Measurements from ENCODE around the gene DHX16.
A peak's percentile ranks its signal among the peaks of the same experiment; 100 is the strongest.

The DHX16 gene

DNA sequence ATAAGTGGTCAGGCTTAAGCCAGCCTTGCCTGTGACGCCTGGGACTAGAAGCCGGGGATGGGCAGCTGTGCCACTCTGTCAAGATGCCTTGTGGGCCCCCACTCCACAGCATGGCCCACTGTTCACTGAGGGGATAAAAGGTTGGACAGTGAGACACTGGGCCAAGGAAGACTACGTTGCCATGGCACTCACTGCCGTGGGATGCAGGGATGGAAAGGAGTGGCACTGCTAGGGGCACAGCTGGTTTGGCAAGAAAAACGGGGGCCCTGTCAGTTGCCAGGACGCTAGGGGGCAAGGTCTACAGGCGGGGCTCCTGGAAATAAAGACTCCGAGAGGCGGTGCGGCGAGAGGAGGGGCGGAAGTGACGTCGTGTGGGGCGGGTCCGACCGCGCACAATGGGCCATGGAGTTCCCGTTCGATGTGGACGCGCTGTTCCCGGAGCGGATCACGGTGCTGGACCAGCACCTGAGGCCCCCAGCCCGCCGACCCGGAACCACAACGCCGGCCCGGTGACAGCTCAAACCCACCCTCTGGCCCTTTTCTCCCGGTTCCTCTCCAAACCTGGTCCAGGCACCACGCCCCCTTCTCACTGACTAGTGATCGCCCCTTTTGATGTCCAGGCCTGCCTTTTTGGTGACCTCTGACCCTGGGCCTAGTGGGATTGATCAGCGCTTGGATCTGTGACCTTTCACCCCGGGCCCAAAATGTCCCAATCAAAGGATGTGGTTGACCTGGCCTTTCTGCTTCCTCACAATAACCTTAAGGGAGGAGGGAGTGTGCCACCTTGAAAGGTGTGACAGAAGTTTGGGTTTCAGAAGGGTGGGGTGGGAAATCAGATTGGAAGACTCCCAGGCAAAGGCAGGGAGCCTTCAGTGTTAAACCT is 46.1 kb downstream of the DHX16 start, which contains the start of gene ATAT1:
Gene ATAT1, plus strand, starts transcription at position 391 of the 883 bp plus-strand sequence.
- peak; percentile 95 for DNase-seq (ENCODE audit: low spot score)

DNA sequence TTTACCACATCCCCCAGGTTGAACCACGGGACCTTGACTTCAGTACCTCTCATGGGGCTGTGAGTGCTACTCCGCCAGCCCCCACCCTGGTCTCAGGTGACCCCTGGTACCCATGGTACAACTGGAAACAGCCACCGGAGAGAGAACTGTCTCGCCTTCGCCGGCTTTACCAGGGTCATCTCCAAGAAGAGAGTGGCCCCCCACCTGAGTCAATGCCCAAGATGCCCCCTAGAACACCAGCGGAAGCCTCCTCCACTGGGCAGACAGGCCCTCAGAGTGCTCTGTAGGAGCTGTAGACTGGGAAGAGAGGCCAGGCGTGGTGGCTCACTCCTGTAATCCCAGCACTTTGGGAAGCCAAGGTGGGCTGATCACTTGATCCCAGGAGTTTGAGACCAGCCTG is 47.3 kb downstream of the DHX16 start:
- no peak for DNase-seq (ENCODE audit: low spot score)

DNA sequence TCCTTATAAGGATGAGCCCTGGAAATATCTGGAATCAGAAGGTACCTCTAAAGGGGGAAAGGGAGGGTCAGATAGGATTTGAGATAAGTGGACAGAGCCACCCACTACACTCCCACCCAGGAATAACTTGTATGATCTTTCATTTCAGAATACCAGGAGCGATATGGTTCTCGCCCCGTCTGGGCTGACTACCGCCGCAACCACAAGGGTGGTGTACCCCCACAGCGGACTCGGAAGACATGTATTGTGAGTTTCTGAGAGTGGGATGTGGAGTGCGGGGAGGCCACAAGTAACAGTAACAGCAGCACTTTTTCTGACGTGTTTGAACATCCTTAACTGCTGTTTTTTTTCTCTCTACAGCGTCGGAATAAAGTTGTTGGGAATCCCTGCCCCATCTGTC is 53.2 kb downstream of the DHX16 start:
- DNase-seq (ENCODE audit: low spot score), result no peak

DNA sequence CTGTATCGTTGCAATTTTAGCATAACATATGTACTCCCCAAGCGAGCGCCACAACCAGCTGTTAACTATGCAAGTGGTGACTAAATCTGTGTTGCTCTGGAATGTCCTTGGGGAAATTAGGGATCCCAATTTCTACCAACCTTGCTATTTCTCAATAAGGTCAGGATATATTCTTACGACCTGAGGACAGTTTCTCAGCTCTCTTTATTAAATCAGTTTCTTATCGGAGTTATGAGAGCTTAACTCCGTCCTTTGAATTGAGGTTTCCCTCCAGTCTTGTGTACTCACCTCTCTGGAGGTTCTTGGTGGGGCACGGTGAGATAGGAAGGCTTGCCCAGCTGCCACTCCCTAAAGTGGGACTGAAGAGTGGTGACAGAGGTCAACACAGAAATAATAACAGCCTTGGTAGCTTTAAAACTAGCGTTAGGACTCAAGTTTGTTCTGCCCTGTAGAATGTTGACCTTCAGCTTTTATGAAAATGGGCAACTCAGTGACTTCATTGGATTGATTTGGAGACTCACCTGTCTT is 54.5 kb downstream of the DHX16 start:
- DNase-seq (ENCODE audit: low spot score), result no peak

DNA sequence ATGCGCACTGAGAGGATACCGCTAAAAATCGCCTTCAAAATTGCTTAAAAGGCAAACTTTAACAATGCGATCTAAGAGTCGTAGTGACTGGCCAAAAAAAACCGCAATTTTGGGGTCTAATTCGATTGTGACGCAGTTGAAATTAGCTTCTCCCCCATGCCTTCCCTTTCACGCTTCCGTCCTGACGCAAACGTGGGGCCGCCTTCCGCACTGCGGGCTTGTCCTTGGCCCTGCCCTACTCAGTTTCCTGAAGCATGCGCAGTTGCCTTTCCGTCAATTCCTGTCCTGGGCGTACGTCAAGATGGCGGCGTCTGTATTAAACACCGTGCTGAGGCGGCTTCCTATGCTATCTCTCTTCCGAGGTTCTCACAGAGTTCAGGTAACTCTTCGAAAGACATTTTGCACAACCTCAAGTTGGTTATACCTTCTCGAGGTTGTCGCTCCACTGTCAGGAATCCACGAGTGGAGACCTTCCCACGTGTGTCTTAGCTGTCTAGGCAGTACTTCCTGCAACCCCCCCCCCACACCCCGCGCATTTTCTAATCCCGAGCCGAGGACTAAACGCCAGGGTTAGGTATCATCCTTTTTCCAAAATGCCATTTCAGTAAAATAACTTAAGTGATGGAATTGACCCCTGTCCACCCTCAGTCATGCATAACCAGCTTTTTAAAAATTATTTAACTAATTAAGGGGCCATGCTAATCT is 55.1 kb downstream of the DHX16 start, which contains the start of gene MRPS18B:
Gene MRPS18B, plus strand, starts transcription at position 276 of the 705 bp plus-strand sequence. Its CDS starts 26 bp downstream, at position 302.
- DNase-seq (ENCODE audit: low spot score), result peak; percentile 96

DNA sequence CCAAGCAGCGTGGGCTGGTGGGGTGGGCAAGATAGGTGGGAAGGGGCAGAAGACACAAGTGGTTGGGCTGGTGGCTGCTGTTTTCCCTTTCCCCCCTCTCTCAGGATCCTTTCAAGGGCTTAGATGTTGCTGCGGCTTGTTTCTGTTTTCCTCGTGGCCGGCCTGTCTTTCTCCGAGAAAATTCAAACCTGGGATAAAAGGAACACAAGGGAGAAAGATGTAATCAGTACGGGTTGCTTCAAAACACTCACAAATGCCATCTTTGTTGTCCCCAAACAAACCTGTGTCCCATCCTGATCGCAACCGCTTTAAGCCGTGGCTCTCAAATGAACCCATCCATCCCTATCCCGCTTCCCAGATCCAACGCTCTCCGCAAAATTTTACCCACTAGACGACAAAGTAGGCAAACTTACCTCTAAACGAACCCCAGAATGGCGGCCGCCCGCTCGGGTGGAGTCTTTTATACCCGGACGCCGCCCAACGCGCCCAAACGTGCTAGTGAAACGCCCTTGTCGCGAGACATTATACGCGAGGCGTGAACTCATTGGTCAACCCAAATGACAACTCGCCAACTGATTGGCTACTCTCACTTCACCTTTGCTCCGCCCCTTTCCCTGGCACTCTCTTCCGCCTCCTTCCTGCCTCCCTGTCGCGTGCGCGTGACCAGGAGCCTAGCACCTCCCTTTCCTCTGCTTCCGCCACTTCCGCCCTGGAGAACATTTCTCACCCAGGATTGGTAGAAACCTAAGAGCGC is 55.8 kb downstream of the DHX16 start, which contains the start of gene PPP1R10:
Gene PPP1R10, minus strand, starts transcription at position 433 of the 754 bp plus-strand sequence. CDS start 7,299 bp downstream, outside the sequence.
- DNase-seq (ENCODE audit: low spot score), result peak; percentile 95

DNA sequence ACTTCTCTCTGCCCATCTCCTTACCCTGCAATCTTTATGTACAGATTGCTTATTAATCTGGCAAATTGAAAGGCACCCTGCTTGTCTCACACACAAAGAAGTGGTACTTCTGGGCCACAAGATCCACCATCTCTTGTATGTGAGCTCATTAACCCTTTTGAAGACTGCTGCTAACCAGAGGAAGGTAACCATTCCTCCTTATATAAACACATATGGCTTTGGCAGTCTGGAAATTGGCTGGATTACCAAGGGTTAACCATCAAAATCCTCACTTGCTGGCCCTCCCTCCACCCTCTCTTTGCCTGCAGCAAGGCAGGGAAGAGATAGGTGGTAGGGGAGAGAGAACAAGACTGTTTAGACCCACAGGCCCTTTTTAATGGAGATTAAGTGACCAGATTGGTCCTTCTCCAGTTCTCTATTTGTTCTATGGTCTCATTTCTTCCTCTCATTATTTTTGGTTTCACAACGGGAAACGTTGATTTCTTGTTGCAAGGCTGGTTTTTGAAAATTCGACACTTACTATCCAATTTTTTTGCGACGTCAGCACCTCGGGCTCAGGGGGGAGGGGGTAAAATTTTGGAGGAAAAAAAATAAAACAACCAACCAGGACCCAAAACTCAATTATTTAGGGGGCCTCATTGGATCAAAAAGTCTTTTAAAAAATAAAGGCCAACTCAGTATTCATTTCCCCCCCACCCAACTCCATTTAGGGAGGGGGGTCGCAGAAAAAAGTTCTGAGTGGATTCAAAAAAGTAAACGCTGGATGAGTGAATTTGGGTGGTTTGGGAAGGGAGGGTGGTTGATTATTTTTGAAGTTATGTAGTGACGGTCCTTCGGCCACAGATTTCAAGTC is 56.6 kb downstream of the DHX16 start:
- DNase-seq (ENCODE audit: low spot score), result no peak

DNA sequence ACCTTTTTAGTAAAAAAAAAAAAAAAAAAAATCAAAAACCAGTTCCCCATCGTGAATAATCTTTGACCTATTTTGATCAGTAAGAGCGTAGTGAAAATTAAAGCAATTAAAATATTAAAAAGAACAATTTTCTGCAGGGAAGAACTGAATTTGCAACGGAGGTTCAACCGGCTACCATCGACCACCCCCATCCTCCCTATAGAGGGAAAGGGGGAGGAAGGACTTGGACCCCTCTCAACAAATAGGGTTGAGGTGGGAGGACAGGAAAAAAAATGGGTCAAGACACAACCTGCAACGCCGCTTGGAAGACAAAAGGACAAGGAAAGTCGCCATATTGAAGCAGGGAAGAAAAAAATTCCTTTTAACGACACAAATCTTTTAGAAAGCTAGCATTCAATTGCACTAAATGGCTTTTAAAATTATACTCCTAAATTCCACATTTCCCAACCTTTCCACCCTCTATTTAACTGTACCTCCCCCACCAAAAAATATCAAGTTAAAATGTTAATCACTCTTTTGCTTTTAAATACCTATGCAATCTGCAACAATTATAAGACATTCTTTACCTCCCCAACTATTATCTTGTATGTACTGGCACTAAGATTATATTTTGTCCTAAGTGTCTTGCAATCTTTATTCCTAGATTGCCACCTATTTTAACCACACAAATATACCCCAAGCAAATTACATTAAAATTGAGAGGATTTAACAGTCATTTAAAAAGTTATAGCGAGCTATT is 57.4 kb downstream of the DHX16 start:
- DNase-seq (ENCODE audit: low spot score), result no peak

DNA sequence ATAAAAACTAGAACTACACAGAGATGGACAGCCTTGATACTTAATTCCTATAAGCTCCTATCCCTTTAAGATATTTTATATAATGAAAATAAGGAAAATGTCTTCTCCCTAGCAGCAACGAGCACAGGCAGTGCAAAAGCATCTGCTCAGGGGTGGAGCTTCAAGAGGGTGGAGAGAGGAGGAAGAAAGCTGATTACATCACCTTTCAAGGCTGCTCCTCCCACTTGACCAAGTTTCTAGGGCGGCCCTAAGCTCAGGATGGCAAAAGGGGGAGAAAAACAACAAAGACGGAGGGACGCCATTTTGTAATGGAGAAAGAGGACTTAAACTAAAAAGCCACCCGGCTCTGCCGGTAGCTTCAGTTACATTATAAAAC is 58.0 kb downstream of the DHX16 start:
- peak; percentile 91 for DNase-seq (ENCODE audit: low spot score)

DNA sequence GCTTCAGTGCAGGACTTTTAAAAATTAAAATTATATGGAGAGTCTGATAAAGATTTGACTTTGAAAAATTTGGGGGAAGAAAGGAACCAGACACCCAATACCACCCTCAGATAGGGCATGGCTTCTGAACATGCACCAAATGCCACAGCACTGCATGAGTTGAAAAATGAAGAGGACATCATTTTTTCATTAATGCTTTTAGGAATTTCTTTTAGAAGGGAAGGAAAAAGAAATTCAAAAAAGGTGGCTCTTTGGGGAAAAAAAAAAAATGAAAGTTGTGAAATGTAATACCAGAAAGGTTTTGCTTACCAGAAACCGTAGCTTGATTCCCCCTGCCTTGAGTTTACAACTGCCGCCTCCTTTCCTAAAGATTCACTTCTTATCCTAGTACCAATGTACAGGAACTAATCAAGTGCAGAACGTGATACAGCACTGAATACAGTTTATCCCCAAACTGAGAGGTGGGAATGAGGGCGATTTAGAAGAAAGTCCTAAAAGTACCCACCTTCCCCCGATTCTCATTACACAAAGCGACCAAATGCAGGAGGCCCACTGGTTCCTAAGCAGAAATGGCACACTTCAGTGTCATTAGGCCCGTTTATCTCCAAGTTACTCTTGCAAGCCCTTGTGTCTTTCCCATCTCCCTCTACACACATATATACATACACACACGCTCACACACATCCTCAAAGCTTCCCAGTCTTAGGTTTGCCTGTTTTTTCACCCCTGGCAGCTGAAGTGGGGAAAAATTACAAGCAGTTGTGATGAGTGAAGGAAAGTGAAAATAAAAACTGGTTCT is 58.6 kb downstream of the DHX16 start:
- DNase-seq (ENCODE audit: low spot score), result no peak

DNA sequence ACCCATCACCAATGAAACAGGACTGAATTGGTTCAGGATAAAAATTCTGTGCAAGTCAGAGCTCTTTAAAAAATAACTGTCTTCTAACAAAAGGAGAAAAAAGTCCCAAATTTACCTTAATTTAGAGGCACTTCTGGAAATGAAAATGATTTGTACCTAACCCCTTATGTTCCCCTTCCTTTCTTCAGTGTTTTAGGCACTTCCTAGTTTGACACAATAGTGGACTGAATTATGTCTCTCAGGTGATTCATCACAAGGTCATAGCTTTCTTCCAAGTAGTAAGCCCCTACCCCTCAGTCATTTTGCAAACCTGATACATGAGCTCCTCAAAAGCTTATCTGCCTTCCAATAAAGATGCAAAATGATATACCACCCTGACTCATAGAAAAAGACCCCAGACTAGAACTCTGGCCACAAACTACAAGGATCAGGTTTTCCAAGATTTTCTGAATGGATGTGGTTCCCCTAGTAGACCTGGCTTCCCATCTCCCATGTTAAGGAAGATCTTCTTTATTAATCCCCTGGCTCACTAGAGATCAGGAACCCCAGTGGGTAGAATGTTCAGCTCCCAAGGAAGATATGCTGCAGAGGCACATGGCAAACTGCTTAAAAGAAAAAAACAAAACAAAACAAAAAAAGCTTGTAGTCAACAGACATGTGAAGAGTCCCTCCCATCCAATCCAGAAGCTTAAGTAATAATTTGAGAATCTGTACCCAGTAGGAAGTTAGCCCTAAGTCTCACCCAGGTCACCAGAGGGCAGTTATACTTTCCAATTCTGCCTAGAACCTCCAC is 59.4 kb downstream of the DHX16 start:
- DNase-seq (ENCODE audit: low spot score), result no peak

DNA sequence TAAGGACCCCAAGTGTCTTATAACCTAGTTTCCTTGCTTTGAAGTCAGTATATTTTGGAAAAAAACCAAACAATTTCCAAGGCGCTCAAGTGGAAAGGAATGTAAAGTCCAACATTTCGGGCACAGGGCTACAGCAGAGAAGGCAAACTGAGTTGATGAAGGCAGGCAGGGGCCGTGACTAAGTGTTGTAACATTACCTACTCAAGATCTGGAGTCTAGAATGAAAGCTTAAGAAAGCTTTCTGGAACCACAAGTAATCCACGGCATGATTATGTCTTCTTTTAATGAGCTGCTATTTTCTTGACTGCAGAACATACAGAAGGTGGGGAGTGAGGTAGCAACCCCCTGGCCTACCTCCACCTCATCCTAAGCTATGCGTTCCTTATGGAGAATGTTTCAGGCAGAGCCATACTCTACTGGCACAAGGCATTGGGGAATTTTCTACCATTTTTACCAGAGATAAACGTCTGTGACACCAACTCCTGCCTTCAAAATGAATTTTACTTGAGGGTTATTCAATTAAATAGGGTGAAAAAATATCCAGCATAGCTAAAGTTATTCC is 60.0 kb downstream of the DHX16 start:
- no peak for DNase-seq (ENCODE audit: low spot score)

DNA sequence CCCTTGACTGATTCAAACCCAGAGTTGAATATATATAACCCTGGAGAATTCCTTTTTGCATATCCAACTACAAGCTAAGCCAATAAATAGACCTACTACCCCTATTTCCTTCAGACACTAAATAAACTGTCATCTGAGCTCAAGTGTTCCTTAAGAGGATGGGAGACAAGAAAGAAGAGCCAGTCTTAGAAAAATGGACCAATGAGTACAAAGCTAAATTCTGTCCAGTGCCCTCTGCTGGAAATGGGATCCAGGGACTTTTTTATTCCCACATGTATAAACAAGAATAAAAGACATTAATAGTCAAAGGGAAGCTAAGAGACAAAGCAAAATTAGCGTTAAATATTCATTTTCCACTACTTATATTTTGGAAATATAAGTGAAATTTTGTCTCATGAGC is 60.6 kb downstream of the DHX16 start:
- DNase-seq (ENCODE audit: low spot score), result no peak

DNA sequence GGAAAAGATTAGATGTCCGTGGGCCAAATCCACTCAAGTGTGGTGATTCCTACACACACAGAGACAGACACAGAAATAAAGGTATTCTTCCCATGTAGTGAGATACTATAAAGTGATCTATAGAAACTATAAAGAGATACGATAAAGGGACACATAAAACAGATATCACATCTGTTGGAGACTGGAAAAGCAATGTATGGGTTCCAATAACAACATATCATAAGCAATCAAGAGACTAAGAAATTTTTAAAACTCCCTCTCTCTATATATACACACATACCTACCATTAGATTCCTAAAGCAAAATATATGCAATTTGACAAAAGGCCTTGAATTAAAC is 61.0 kb downstream of the DHX16 start:
- DNase-seq (ENCODE audit: low spot score), result no peak

DNA sequence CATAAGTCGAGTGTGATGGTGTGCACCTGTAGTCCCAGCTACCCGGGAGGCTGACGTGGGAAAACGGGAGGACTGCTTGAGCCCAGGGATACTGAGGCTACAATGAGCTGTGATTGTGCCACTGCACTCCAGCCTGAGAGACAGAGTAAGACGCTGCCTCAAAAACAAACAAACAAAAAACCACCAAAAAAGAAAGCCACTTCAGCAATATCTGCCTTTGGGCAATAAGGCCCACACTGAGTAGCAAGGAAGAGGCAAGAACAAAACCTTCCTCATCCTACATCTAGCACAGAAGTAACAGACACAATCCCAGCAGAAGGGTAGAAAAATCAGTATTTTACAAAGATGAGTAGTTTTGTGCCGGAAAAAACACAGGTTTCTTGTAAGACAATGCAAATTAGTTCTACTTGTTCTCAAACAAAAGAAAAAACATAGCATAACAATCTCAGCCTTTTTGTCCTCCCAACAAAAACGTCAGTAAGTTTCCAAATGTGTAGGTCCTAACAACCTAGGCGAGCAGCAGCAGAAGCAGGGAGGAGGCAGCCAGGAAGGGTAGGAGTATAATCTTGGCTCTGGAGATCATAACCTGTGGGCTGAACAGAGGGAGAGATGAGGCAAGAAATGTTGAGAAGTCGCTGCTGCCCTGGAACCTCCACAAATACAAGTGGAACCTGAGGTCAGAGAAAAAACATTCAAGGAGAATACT is 61.5 kb downstream of the DHX16 start:
- DNase-seq (ENCODE audit: low spot score), result no peak

DNA sequence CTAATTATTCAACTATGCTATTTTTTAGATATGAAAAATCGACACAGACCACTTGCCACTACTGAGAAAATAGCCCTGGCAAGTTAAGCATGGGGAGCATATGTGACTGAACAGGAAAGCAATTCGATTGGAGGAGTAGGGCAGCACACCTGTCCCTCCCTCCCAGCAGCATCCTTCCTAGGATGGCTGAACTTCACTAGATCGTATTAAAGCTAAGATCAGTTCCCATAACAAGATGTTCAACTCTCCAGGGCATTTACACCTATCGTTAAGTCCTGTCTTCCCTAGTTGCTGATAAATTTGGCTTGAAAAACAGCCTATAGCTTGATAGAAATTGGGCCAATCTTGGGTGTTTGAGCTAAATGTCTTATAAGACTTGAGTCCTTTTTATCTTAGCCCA is 62.7 kb downstream of the DHX16 start:
- no peak for DNase-seq (ENCODE audit: low spot score)

DNA sequence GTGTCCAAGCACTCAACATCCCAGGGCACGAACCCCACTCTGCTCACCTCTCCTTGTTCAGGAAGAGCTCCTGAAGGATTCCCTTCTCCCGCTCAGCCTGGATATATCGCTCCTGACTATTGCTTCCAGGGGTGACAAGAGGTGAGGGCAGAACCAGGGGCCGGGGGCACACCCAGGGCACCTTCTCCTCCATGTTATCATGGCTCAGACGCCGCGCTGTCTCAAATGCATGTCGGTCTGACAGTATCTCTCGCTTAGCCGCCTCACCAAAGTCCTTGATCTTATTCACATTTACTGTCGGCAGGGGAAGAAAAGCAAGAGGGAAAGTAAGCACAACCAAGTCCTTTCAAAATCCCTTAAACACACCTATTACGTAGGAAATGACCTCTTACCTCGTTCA is 68.8 kb downstream of the DHX16 start:
- DNase-seq (ENCODE audit: low spot score), result no peak
